Activated CD8-positive, alpha-beta T cell treated with anti-CD3 and anti-CD28 coated beads, Interleukin-2, amount 10 ng/mL, durations not matched to agents 7 days and 5 days (primary cell): ENCODE results near the gene KAT8. TPM values are rescaled to one million over a fixed set of nuclear protein-coding genes. Genes with fewer than 3 reads are reported as not detected.

ENCODE experiments used
- ATAC-seq: fragments of 150-1000 bp; cut with Tn5 transposase; one replicate; pipeline ENCODE4 v1.10.0; 2021; ENCODE audit warnings: moderate library complexity
- CTCF ChIA-PET: fragments of 350-600 bp; sonication (Branson Sonifier 250); formaldehyde crosslinking; loops from one replicate; lab custom pipeline; 2021; ENCODE audit warnings: antibody characterized with exemption; lab: Charles Lee
- POLR2A ChIA-PET: fragments of 350-600 bp; sonication (Branson Sonifier 250); formaldehyde crosslinking; loops from one replicate; lab custom pipeline; 2021; ENCODE audit warnings: antibody characterized with exemption; lab: Charles Lee
- DNase-seq: peaks from one replicate; pipeline ENCODE4 v3.0.0-alpha.2; 2020
- H3K27ac Mint-ChIP-seq: one replicate; pipeline ENCODE4 v1.8.0; 2021; ENCODE audit warnings: mild to moderate bottlenecking, mixed read lengths
- H3K27me3 Mint-ChIP-seq: one replicate; pipeline ENCODE4 v1.8.0; 2021; ENCODE audit warnings: low read depth, mixed read lengths
- H3K36me3 Mint-ChIP-seq: one replicate; pipeline ENCODE4 v1.8.0; 2021; ENCODE audit warnings: low read depth, mixed read lengths
- H3K4me1 Mint-ChIP-seq: one replicate; pipeline ENCODE4 v1.8.0; 2021; ENCODE audit warnings: low read depth, mixed read lengths
- H3K4me3 Mint-ChIP-seq: one replicate; pipeline ENCODE4 v1.8.0; 2021; ENCODE audit warnings: mild to moderate bottlenecking, mixed read lengths
- H3K9me3 Mint-ChIP-seq: one replicate; pipeline ENCODE4 v1.8.0; 2022; ENCODE audit warnings: mixed read lengths; ENCODE audit not compliant: insufficient read depth
- total RNA-seq, 2 experiments: library from RNA; stranded (reverse); gene quantifications; one replicate each; pipeline ENCODE4 v1.2.3, GENCODE V29; 2021

KAT8 gene
- total RNA-seq, 2 experiments from 2014 or later, result 58.6 to 63.8 TPM

GRCh38 chr16:31128711-31129567 lies 11.5 kb downstream of the KAT8 start:
- Mint-ChIP-seq H3K36me3 (peaks cover 22% of the 10 kb centered on the region), H3K4me3 (no peak overlapping the region), H3K9me3 (no peaks in the 10 kb centered on the region), H3K4me1 (peaks cover 5% of the 10 kb centered on the region), H3K27ac (peak overlapping the region; percentile 76), H3K27me3 (no peaks in the 10 kb centered on the region)
- CTCF ChIA-PET, result interaction anchor here (1.1 to 3.2 kb wide), 2 partner anchors 10 to 13 kb away, joined by 3 to 16 read pairs; no protein-coding TSS in a partner anchor
- ATAC-seq, result no peak
- DNase-seq, result no peak
- POLR2A ChIA-PET, result interaction anchor here (0.6 to 1.9 kb wide), 2 partner anchors 7 to 11 kb away, joined by 3 to 6 read pairs; partner anchors contain the start of gene KAT8

- POLR2A ChIA-PET, result interaction anchor here (0.6 to 1.3 kb wide), 2 partner anchors 8 to 50 kb away, joined by 3 read pairs; partner anchors contain the start of gene FUS
- Mint-ChIP-seq H3K9me3 (no peaks in the 10 kb centered on the region), H3K27me3 (no peaks in the 10 kb centered on the region), H3K27ac (no peak overlapping the region), H3K4me1 (peaks cover 5% of the 10 kb centered on the region), H3K36me3 (peaks cover 22% of the 10 kb centered on the region), H3K4me3 (no peak overlapping the region)
- CTCF ChIA-PET, result interaction anchor here (3.2 kb wide), 1 partner anchor 13 kb away, joined by 16 read pairs; no protein-coding TSS in a partner anchor
- DNase-seq (no peak), ATAC-seq (no peak)
These were observed 12.3 kb downstream of the KAT8 start for GRCh38 chr16:31129568-31130335.

GRCh38 chr16:31130336-31130891 lies 12.9 kb downstream of the KAT8 start:
- Mint-ChIP-seq H3K36me3 (peaks cover 20% of the 10 kb centered on the region), H3K4me1 (peaks cover 5% of the 10 kb centered on the region), H3K27me3 (no peaks in the 10 kb centered on the region), H3K9me3 (no peaks in the 10 kb centered on the region), H3K27ac (no peak overlapping the region), H3K4me3 (no peak overlapping the region)
- CTCF ChIA-PET, result interaction anchor here (3.2 kb wide), 1 partner anchor 12 kb away, joined by 16 read pairs; no protein-coding TSS in a partner anchor
- no peak for DNase-seq
- POLR2A ChIA-PET, result interaction anchor here (1.3 kb wide), 1 partner anchor 50 kb away, joined by 3 read pairs; the partner anchor contains the start of gene FUS
- no peak for ATAC-seq

GRCh38 chr16:31130899-31131298 lies 13.4 kb downstream of the KAT8 start:
- H3K27ac Mint-ChIP-seq, result no peak overlapping the region
- H3K36me3 Mint-ChIP-seq, result peaks cover 20% of the 10 kb centered on the region
- no peak overlapping the region for H3K4me3 Mint-ChIP-seq
- no peaks in the 10 kb centered on the region for H3K27me3 Mint-ChIP-seq
- H3K9me3 Mint-ChIP-seq, result no peaks in the 10 kb centered on the region
- POLR2A ChIA-PET, result interaction anchor here (1.3 to 1.4 kb wide), 2 partner anchors 49 kb away, joined by 3 to 6 read pairs; partner anchors contain the start of gene FUS
- ATAC-seq, result no peak
- CTCF ChIA-PET, result interaction anchor here (3.2 kb wide), 1 partner anchor 11 kb away, joined by 16 read pairs; no protein-coding TSS in a partner anchor
- peaks cover 5% of the 10 kb centered on the region for H3K4me1 Mint-ChIP-seq
- DNase-seq, result no peak

GRCh38 chr16:31131416-31131815 lies 14.0 kb downstream of the KAT8 start:
- Mint-ChIP-seq H3K9me3 (no peaks in the 10 kb centered on the region), H3K4me3 (no peak overlapping the region), H3K27me3 (no peaks in the 10 kb centered on the region), H3K36me3 (peaks cover 18% of the 10 kb centered on the region), H3K27ac (no peak overlapping the region), H3K4me1 (peaks cover 5% of the 10 kb centered on the region)
- no peak for DNase-seq
- ChIA-PET POLR2A (interaction anchor here (1.4 kb wide), 1 partner anchor 49 kb away, joined by 6 read pairs; the partner anchor contains the start of gene FUS), CTCF (interaction anchor here (1.3 kb wide), 1 partner anchor 11 kb away, joined by 3 read pairs; no protein-coding TSS in a partner anchor)
- ATAC-seq, result no peak

- Mint-ChIP-seq H3K27ac (no peak overlapping the region), H3K4me3 (no peak overlapping the region), H3K4me1 (peaks cover 5% of the 10 kb centered on the region), H3K36me3 (peaks cover 18% of the 10 kb centered on the region), H3K9me3 (no peaks in the 10 kb centered on the region), H3K27me3 (no peaks in the 10 kb centered on the region)
- CTCF ChIA-PET, result interaction anchor here (1.3 kb wide), 1 partner anchor 10 kb away, joined by 3 read pairs; no protein-coding TSS in a partner anchor
- DNase-seq (no peak), ATAC-seq (no peak)
- POLR2A ChIA-PET, result interaction anchor here (1.4 kb wide), 1 partner anchor 48 kb away, joined by 6 read pairs; the partner anchor contains the start of gene FUS
These were observed 14.4 kb downstream of the KAT8 start for GRCh38 chr16:31131841-31132271.

GRCh38 chr16:31132303-31132979 lies 15.0 kb downstream of the KAT8 start:
- DNase-seq, result no peak
- ChIA-PET POLR2A (interaction anchor here (1.4 kb wide), 1 partner anchor 48 kb away, joined by 6 read pairs; the partner anchor contains the start of gene FUS), CTCF (interaction anchor here (1.0 to 1.3 kb wide), 2 partner anchors 10 kb away, joined by 3 read pairs; no protein-coding TSS in a partner anchor)
- Mint-ChIP-seq H3K27ac (no peak overlapping the region), H3K4me3 (no peak overlapping the region), H3K27me3 (no peaks in the 10 kb centered on the region), H3K9me3 (no peaks in the 10 kb centered on the region), H3K36me3 (peaks cover 18% of the 10 kb centered on the region), H3K4me1 (peaks cover 5% of the 10 kb centered on the region)
- no peak for ATAC-seq

GRCh38 chr16:31133046-31133501 lies 15.6 kb downstream of the KAT8 start:
- peaks cover 5% of the 10 kb centered on the region for H3K4me1 Mint-ChIP-seq
- ChIA-PET POLR2A (no interaction called here), CTCF (interaction anchor here (1.0 kb wide), 1 partner anchor 9 kb away, joined by 3 read pairs; no protein-coding TSS in a partner anchor)
- no peak overlapping the region for H3K27ac Mint-ChIP-seq
- no peak overlapping the region for H3K4me3 Mint-ChIP-seq
- DNase-seq, result no peak
- no peak for ATAC-seq
- no peaks in the 10 kb centered on the region for H3K27me3 Mint-ChIP-seq
- peaks cover 13% of the 10 kb centered on the region for H3K36me3 Mint-ChIP-seq
- no peaks in the 10 kb centered on the region for H3K9me3 Mint-ChIP-seq

- H3K27me3 Mint-ChIP-seq, result no peaks in the 10 kb centered on the region
- H3K27ac Mint-ChIP-seq, result no peak overlapping the region
- DNase-seq (no peak), ATAC-seq (no peak)
- ChIA-PET CTCF (no interaction called here), POLR2A (interaction anchor here (1.6 kb wide), 1 partner anchor 17 kb away, joined by 4 read pairs; the partner anchor contains the start of gene KAT8)
- no peak overlapping the region for H3K4me3 Mint-ChIP-seq
- H3K9me3 Mint-ChIP-seq, result no peaks in the 10 kb centered on the region
- H3K36me3 Mint-ChIP-seq, result peaks cover 7% of the 10 kb centered on the region
- no peaks in the 10 kb centered on the region for H3K4me1 Mint-ChIP-seq
These were observed 16.7 kb downstream of the KAT8 start for GRCh38 chr16:31134091-31134571.
